ENCODE measurements around the gene ZC3H12A.

DNA sequence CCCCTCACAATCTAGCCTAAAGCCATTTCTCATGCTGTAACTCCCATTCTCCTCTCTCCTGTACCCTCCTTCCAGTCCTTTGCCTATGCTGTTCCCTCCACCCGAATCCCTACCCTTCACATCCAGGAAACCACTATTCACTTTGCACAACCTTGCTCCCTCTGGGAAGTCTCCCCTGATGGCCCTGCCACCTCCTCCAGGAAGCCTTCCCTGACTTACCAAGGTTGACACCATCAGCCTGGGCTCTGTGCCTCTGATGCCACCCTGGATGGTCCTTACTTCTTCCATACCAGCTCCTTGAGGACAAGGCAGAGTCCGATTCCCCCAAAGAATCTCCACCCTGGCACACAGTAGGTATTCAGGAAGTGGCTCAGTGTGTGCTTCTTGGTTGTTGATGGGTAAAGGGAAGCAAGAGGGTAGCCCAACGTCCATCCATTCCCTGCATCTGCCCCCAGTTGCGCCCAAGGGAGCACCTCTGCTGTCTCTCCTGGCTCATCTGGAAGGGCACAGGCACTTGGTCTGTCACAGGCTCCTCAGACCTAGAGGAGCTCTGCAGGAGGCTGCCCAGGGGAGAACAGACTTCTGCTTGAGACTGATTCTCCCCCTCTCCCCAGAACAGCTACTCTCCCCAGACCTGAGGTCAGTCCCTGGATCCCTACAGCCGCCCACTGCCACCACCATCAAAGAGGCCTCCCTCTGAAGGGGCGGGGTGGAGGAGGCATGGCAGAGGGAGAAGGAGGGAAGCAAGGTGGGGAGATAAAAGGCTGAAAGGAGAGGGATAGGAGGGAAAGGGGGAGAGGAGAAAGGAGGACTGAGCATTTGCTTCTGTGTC is 36.1 kb upstream of the ZC3H12A start:
- TF ChIP-seq CTCF (IDR thresholded peaks at IDR 0.05) (no peak), EZH2 (IDR thresholded peaks at IDR 0.05; ENCODE audit: borderline replicate concordance, insufficient read depth, low read depth, low read length, poor library complexity, severe bottlenecking) (no peak)
